Stimulated activated CD4-positive, alpha-beta T cell treated with anti-CD3 and anti-CD28 coated beads, Interleukin-12 subunit alpha, Interleukin-12 subunit beta, amount 100 ng/mL, for 4 hours (primary cell): Measurements from ENCODE around the gene WDR44.
"Not testable (repeated sequence)": the region's sequence is repeated elsewhere in the genome, so short reads cannot be mapped to it uniquely, and the experiment has no call there.

ENCODE experiments used
- DNase-seq: peaks from one replicate; pipeline ENCODE4 v3.0.0-alpha.2; 2020

Gene WDR44

GRCh38 chrX:118484216-118484903 is 138.5 kb downstream of the WDR44 start:
- no peak for DNase-seq

- DNase-seq: not testable (repeated sequence)
These were observed 140.8 kb downstream of the WDR44 start for GRCh38 chrX:118486693-118487092.

GRCh38 chrX:118493016-118493415 is 147.1 kb downstream of the WDR44 start:
- DNase-seq: no peak

- DNase-seq: no peak
These were observed 147.9 kb downstream of the WDR44 start for GRCh38 chrX:118493653-118494297.

GRCh38 chrX:118495061-118495921 is 149.4 kb downstream of the WDR44 start, which contains the start of gene DOCK11:
Gene DOCK11, plus strand, starts transcription at chrX:118495815. Its CDS starts 157 bp downstream, at chrX:118495972.
- peak; percentile 66 for DNase-seq

- DNase-seq: peak; percentile 57
These were observed 150.3 kb downstream of the WDR44 start for GRCh38 chrX:118495958-118496762.

GRCh38 chrX:118496763-118497079 is 150.8 kb downstream of the WDR44 start:
- no peak for DNase-seq

- DNase-seq: no peak
These were observed 151.4 kb downstream of the WDR44 start for GRCh38 chrX:118497180-118497818.

GRCh38 chrX:118498351-118498750 is 152.4 kb downstream of the WDR44 start:
- DNase-seq: no peak

GRCh38 chrX:118498755-118499154 is 152.8 kb downstream of the WDR44 start:
- DNase-seq: no peak

GRCh38 chrX:118499295-118499694 is 153.4 kb downstream of the WDR44 start:
- DNase-seq: no peak
